ENCODE measurements around the gene RNF151.
"Not testable (repeated sequence)": the region's sequence is repeated elsewhere in the genome, so short reads cannot be mapped to it uniquely, and the experiment has no call there.

Gene RNF151, protein sequence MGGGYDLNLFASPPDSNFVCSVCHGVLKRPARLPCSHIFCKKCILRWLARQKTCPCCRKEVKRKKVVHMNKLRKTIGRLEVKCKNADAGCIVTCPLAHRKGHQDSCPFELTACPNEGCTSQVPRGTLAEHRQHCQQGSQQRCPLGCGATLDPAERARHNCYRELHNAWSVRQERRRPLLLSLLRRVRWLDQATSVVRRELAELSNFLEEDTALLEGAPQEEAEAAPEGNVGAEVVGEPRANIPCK

DNA sequence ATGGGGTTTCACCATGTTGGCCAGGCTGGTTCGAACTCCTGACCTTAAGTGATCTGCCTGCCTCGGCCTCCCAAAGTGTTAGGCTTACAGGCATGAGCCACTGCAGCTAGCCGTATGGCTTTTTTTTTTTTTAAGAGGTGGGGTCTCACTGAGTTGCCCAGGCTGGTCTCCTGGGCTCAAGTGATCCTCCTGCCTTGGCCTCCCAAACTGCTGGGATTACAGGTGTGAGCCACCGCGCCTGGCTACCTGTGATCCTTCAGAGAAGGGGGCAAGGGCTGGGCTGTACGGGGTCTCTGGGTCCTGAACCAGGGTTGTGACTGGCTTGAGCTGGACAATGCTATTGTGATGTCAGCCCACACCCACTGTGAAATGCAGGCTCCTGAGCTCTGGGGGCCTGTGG lies at the start of gene RNF151:
TSS of gene RNF151 (plus strand) at position 397 of the 400 bp plus-strand sequence. CDS start 26 bp downstream, outside the sequence.
- no peak for DNase-seq (ENCODE audit: low spot score)

DNA sequence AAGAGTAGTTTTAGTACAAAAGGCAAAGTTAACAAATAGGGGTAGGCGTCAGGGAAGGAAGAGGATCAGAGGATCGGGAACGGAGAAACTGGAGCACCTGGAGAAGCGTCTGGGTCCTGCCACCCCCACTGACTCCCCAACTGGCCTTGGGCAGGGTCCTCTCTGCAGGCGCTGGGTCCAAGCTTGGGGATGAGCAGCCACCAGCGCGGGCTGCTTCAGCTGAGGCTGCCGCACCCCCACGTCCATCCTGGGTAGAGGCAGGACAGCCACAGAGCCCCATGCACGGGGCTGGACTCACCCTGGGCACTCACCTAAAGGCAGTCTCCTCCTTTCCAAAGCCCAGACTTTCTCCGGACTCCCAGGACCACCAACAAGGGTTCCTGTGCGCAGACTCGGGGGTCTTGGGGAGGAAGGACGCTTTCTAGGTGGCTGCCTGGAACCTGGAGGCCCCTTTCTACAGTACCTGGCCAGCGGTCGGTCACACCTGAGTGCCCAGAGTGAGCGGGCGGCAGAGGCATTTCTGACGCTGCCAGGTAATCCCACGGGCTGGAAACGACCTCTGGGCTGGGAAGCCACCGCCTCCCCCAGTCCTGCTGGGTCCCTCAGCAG lies 49.5 kb upstream of the RNF151 start:
- DNase-seq (ENCODE audit: low spot score), result no peak

DNA sequence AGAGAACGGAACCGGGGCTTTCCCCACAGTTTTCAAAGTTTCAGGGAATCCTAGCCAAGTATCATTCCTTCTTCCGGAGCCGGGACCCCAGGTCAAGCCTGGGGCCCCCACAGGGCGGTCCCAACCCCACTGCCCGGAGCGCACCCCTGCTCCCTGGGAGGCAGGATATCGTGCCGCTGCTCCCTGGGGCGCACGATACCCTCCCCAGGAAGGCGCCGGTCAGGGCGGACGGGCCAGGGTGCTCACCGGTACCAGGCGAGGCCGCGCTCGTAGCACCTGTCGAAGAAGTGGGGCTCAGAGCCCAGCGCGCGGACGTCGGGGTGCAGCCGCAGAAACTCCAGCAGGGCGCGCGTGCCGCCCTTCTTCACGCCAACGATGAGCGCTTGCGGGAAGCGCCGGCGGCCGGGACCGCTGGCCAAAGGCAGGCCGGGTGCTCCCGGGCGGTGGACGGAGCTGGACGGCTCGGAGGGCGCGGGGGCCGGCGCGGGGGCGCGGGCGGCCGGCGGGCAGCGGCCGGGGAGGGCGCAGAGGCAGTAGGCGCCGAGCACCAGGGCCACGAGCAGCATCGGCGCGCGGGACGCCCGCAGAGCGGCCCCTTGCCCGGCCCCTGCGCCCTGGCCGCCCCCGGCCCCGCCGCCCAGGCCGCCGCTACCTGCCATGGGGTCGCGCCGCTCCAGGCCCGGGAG lies 48.8 kb upstream of the RNF151 start:
- DNase-seq (ENCODE audit: low spot score), result no peak

DNA sequence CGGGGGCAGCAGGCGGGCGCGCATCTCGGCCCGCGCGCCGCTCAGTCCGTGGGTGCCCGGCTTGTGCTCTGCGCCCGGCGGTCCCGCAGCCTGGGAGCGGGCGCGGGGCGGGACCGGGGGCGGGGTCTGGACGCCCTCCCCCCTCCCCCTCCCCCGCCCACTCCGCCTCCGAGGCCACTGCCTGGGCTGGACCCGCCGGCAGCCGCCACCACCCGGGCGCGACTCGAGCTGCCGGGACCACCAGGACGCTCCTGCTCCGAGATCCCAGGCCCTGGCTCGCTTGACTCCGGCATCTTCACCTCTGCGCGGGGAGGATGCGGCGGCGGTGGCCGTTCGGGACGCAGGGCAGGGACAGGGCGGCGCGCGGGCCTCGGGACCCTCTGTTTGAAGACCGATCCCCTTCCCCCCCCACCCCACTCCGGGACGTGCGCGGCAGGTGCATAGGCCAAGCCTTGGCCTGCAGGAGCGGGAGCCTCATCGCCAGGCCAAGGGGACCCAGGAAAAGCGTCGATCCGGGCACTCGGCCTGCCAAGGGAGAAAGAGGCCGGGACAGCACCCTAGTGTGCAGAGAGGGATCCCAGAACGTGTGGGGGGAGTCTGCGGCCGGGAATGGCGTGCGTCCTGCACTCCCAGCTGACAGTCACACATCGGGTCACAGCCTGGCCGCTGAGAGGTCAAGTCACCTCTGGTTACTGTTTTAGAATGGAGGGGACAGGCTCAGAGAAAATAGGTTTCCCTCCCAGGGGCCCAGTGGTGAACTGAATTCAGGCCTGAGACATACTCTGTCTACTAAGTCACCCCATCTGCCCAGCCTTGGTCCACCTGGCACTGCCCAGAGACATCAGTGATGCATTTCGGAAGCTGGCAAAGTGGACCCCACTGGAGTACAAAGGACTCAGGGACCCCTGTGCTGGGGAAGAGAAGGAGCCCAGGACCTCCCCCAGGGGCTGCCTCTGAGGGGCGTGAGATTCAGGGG lies 48.0 kb upstream of the RNF151 start, which contains the start of gene HS3ST6:
TSS of gene HS3ST6 (minus strand) at position 65 of the 976 bp plus-strand sequence. CDS start 92 bp downstream, outside the sequence.
- no peak for DNase-seq (ENCODE audit: low spot score)

DNA sequence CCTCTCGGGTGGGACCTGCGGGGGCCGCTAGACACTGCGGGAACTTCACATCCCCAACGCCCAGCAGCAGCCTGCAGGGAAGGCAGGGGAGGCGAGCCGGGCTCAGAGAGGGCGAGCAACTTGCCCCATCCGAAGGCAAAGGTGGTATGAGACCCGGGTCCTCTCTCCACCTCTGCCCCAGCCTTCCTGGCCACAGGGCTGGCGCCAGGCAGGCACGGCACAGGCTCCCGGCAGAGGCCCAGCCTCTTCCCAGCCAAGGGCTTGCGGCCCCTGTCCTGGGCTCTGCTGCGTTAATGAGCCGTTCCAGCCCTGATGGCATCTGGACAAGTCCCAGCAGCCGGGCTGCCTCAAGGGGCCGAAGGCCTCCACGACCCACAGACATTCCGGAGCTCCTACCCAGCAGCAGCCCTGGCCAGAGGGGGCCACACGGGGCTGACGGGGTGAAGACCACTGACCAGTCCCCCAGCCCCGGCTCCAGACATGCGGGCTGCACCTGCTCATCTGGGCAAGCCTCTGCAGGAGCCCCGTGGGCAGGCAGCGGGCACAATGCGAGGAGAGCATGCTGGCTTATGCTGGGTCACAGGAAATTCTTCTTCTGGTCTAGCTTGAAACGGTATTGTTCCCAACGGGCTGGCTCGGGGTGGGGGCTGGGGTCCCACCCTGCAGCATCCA lies 47.2 kb upstream of the RNF151 start:
- DNase-seq (ENCODE audit: low spot score), result no peak

DNA sequence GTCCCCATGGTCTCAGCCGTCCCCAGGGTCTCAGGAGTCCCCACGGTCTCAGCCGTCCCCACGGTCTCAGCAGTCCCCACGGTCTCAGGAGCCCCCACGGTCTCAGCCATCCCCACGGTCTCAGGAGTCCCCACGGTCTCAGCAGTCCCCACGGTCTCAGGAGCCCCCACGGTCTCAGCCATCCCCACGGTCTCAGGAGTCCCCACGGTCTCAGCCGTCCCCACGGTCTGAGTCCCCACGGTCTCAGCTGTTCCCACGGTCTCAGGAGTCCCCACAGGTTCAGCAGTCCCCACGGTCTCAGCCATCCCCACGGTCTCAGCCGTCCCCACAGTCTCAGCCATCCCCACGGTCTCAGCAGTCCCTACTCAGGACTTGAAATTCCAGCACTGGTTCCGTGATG lies 46.5 kb upstream of the RNF151 start:
- DNase-seq (ENCODE audit: low spot score), result not testable (repeated sequence)

DNA sequence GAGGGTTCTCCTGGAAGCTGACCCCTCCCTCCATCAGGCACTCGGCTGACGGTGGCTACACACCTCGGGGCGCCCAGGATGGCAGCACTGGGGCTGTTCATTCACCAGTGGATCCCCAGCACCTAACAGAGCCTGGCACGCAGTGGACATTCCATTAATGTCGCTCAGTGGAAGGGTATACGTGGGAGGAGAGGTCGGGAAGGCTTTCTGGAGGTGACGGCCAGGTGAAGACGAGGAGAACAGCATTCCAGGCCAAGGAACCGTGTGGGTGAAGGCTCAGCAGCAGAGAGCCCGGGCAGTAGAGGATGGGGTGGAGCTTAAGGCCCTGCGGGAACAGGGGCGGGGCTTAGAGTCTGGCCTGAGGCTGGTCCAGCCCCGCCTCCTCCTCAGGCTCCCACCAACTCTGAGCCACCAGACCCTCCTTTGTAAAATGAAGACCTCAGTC lies 45.9 kb upstream of the RNF151 start:
- no peak for DNase-seq (ENCODE audit: low spot score)

DNA sequence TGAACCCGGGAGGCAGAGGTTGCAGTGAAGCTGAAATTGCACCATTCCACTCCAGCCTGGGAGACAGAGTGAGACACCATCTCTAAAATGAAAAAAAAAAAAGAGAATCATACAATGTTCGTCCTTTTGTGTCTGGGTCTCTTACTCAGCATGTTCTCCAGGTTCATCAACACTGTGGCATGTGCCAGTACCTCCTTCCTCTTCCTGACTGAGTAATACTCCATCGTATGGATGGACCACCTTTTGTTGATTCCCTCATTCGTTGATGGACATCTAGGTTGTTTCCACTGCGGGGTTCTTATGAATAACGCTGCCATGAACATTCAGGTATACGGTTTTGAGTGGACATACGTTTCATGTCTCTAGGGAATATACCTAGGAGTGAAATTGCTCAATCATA lies 44.3 kb upstream of the RNF151 start:
- DNase-seq (ENCODE audit: low spot score), result no peak

DNA sequence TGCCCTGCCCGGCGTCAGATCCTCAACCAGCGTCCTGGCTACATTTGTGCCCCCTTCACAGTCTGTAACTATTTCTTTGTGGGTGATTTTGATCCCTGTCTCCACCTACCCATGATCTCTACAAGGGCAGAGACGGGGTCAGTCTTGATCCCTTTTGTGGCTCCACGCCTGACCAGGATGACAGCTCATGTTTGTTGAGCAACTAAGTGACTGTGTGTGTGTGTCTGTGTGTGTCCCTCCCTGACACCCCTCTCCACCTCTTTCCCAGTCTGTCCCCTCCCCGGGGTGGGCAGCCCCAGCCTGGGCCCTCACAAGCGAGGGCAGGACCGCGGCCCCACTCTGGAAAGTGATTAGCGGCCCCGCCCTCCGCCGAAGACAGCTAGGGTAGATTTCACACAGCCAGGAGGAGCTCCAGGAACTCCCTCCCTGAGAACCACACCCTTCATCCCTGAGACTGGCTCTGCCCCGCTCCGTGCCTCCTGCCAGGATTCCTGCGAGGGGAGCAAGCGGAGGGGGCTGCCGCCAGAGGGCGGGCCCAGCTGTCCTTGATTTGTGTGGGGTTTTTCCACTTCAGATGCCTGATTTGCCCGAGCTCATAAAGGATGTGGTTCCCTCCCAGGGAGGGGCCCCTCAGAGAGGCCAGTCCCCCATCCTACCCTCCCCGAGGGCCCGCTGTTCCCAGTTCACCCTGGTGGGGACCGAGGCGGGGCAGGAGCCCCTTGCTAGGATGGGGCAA lies 43.2 kb upstream of the RNF151 start:
- peak; percentile 16 for DNase-seq (ENCODE audit: low spot score)

DNA sequence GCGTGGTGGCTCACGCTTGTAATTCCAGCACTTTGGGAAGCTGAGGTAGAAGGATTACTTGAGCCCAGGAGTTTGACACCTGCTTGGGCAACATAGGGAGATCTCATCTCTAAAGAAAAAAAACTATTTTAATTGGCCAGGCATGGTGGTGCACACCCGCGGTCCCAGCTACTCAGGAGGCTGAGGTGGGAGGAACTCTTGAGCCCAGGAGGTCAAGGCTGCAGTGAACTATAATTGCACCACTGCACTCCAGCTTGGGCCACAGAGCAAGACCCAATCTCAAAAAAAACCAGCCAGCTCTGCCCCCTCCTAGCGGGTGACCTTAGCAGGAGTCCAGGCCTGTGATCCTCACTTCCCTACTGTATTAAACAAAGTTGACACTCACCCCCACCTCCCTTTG lies 42.6 kb upstream of the RNF151 start:
- no peak for DNase-seq (ENCODE audit: low spot score)

DNA sequence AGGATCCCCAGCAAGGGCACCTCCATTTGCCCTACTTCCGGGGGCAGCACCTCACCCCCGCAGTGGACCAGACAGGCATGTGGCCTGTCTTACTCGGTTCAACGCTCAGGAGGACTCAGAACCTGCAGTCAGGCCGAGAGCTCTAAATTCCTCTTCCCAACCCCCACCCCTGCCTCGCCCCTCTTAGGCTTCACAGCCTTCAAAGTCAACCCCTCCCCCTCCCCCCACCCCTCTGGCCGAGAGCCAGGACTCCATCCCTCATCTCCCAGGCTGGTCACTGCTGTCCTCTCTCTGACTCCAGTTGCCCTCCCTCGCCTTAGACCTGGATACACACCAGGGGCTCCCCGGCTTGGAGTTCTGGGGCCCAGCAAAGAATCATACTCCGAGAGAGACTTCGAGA lies 40.4 kb upstream of the RNF151 start:
- DNase-seq (ENCODE audit: low spot score), result no peak

DNA sequence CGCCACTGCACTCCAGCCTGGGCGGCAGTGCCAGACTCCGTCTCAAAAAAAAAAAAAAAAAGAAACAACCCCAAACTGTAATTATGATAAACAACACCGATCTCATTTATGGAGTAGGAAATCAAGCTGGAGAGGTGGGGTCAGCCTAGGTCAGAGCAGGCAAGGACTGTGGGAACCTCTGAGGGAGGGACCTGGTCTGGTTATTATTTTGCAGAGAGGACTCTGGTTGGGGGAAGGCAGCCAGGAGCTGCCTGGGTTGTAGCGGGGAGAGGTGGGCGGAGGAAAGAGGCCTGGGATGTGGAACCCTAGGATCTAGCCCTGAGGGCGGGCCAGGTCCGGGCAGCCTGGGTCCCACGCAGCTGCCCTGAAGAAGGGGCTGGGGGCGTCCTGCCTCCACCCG lies 37.6 kb upstream of the RNF151 start:
- no peak for DNase-seq (ENCODE audit: low spot score)

DNA sequence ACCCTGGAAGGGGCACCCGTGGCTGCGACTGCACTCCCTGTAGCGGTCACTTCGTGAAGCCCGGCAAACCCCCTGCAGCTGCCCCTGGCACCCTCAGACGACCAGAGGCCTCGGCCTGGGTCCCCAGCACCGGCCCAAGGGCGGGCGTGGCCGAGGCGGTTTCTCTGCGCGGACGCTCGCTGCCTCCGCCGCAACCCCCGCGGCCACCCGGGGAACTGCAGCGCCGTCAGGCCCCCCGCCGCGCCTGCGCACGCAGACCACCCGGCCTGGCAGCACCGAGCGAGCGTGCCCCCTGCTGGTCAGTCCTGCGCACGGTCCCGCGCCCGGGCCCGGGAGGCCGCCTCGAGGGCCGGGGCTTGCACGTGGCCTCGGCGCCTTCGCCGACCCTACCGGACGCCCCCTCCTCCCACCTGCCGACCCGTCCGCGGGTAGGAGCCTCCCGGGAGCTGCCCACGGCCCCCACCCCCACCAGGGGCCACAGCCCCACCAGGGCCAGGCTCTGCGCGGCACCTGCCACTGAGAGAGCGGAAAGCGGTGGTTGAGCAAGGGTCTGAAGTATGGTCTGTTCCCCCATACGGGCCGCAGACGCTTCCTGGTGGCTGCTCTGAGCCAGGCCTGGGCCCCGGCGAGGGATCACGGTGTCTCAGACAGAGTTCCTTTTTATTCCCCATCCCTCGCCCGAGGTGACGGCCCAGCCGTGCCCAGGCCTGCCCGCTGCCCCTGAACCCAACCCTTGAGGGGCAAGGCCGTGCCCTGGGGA lies 36.9 kb upstream of the RNF151 start:
- peak; percentile 86 for DNase-seq (ENCODE audit: low spot score)

DNA sequence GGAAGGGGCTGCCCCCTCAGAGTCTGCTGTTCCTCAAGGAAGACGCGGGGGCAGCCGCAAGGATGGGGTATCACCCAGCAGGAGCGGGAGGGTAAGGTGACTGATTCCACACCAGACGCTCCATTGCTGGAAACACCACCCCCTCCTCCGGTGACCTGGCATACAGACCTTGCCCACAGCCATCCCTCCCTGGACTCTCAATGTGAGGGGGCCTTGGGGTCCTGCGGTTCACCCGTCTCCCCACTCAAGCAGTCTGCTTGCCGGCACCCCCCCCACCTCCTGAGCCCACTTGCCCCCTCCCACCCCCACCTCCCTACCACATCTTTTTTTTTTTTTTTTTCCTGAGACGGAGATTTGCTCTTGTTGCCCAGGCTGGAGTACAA lies 36.3 kb upstream of the RNF151 start:
- DNase-seq (ENCODE audit: low spot score), result no peak

DNA sequence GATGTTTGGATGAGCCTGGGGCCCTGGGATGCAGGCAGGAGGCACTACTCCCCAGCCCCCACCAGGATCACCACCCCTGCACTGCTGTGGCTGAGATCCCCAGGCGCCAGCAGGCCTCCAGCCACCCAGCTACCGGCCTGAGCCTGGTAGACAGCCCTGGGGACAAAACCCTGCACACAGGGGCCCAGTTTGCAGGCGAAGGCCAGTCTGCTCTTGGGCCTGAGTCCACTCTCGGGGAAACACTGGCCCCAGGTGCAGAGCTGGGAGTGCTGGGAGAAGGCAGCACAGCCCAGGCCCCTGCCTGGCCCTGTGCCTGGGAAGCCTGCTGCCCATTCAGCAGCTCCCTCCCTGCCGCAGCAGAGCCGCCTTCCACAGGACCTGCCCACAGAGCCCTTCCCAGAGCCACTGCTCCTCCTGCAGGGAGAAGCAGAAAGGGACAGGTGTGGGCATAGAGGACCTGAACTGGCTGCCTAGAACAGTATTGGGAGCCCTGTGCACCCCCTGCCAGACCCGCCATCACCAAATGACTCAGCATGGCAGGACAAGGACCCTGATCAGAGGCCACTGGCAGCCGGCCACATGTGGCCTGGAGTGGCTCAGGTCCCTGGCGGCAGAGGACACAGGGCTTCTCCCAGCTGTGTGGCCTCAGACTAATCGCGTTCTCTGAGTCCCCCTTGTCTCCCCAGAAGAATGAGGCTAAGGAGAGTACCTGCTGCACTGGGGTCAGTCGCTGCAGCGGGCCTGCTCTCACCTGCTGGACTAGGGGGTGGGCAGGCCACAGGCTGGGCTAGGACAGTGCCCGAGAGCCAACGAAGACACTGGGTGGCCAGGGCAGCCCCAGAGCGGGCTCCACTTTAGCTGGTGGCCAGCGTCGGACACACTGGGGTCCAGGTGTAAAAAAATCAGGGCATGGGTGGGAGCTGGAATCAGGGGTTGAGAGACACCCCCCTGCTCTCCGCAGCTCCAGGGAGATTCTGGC lies 34.3 kb upstream of the RNF151 start:
- DNase-seq (ENCODE audit: low spot score), result no peak

DNA sequence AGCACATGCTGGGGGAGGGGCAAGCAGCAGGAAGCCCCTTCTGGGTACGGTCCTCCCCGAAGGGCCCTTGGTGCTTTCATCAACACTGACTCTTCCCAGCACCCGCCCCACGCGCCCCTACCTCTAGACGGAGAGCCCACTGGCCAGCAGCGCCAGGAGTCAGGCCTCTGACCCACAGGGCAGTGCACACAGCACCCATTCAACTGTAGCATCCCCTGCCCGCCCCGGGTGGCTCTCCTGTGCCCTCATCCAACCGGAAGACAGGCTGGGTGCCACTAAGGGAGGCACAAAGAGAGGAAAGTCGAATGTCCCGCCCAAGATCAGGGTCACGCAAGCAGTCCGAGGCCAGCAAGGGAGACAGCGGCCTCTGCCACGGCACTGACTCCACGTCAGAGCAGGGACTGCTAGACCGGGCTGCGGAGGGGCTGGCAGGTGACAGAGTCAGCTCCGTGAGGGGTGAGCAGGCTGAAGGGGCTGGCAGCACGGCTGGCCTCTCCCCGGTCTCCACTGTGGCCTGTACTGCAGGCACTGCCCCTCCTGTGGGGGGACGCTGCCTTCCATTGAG lies 33.5 kb upstream of the RNF151 start:
- DNase-seq (ENCODE audit: low spot score), result no peak

DNA sequence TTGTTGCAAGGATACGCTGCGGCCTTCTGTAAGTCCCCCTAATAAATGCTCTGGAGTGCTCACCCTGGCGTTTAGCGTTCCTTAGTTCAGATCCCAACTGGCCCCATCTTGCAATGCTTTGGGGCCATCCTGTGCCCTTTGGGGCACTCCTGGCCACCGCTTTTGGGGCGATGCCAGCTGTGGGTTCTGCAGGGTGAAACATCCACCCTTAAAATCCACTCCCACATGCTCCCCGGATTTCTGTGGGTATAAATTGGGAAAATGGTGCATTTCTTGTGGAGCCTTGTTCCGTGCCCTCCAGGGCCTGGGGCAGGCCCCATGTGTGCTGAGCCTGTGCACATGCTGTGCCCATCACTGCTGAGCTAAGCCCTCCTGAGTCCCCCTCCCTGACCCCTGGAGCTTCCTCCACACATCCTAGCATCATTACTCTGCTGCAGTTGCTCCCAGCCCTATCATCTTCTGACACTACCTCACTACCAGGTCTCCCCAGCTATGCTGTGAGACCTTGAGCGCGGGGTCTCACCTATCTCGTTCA lies 29.6 kb upstream of the RNF151 start:
- DNase-seq (ENCODE audit: low spot score), result no peak

DNA sequence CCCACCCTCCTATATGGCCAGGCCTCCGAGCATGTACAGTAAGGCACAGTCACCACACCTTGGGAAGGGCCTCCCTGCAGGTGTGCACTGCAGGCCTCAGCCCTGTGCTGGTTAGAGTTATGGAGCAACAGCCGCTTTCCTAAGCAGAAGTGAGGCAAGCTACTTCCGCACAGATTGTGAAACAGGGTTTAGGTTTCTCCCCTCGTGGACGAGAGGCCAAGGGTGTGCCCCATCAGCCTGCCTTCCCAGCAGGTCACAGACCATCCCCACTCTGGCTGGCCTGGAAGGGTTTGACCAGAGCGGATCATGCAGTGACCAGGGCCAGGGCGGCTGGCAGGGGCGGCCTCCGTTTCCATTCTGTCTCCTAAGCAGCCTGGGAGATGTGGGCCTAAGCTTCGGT lies 28.3 kb upstream of the RNF151 start:
- DNase-seq (ENCODE audit: low spot score), result no peak

All from hematopoietic multipotent progenitor cell treated with erythropoietin and hydrocortisone succinate and interleukin-3 and kit ligand, for 17 days (in vitro differentiated cells).